ENCODE measurements around the gene GIPR. TPM values are rescaled to one million over a fixed set of nuclear protein-coding genes. Genes with fewer than 3 reads are reported as not detected.

Gene GIPR
- total and polyA plus RNA-seq, 2 experiments from 2014 or later, result 0.42 to 1.2 TPM

- no peak overlapping the region for H3K27ac ChIP-seq (ENCODE audit: low read depth)
- no peaks in the 10 kb centered on the region for H3K36me3 Mint-ChIP-seq (ENCODE audit: low read depth)
- TF ChIP-seq EZH2 (IDR thresholded peaks at IDR 0.05; ENCODE audit: low read depth, unreplicated experiment), result no peak
- TF ChIP-seq ZNF114 (CRISPR knock-in tag; IDR thresholded peaks at IDR 0.05), result no peak
- TF ChIP-seq ETS1 (IDR thresholded peaks at IDR 0.05), result no peak
- TF ChIP-seq STAT1 (IDR thresholded peaks at IDR 0.05; ENCODE audit: unreplicated experiment), result no peak
- no peak for TF ChIP-seq REST (IDR thresholded peaks at IDR 0.05; ENCODE audit: unreplicated experiment)
- no peak for TF ChIP-seq ZNF331 (CRISPR knock-in tag; IDR thresholded peaks at IDR 0.05; ENCODE audit: low read depth)
- TF ChIP-seq CREB1 (CRISPR knock-in tag; IDR thresholded peaks at IDR 0.05; ENCODE audit: low read depth), result no peak
- TF ChIP-seq CTCF (conservative IDR thresholded peaks at IDR 0.05; ENCODE audit: low read depth in 2 of 2), result no peak
- TF ChIP-seq POLR2AphosphoS5 (IDR thresholded peaks at IDR 0.05; ENCODE audit: low read depth), result no peak
- TF ChIP-seq ZNF462 (CRISPR knock-in tag; IDR thresholded peaks at IDR 0.05), result no peak
- TF ChIP-seq NANOG (IDR thresholded peaks at IDR 0.05; ENCODE audit: borderline replicate concordance), result no peak
These were observed 6.9 kb downstream of the GIPR start for GRCh38 chr19:45674946-45675345.

More at GRCh38 chr19:45674946-45675345, 6.9 kb downstream of the GIPR start:
- Mint-ChIP-seq H3K27ac (no peak overlapping the region), H3K27me3 (ENCODE audit: insufficient read depth, low read depth, poor library complexity) (peaks cover 43% of the 10 kb centered on the region), H3K9me3 (no peaks in the 10 kb centered on the region; the same call in 2 of the 3 replicates), H3K4me1 (peaks cover 13% of the 10 kb centered on the region), H3K4me3 (no peak overlapping the region; the same call in 2 of the 3 replicates)
- Histone ChIP-seq H3K4me3 (no peak overlapping the region), H3K79me2 (replicated peaks; ENCODE audit: insufficient read depth) (no peaks in the 10 kb centered on the region), H3F3A (replicated peaks; ENCODE audit: low read depth) (peaks cover 13% of the 10 kb centered on the region), H3K4me2 (no peak overlapping the region), H4K20me1 (replicated peaks; ENCODE audit: insufficient read depth) (no peaks in the 10 kb centered on the region; the same call in 1 of the 2 replicates), H3K27me3 (ENCODE audit: insufficient read depth) (peaks cover 29% of the 10 kb centered on the region), H3K4me1 (ENCODE audit: insufficient read depth) (peaks cover 5% of the 10 kb centered on the region; the same call in 1 of the 2 replicates), H3K36me3 (ENCODE audit: insufficient read depth) (no peaks in the 10 kb centered on the region), H2AFZ (no peak overlapping the region), H3K9me2 (ENCODE audit: insufficient read depth) (no peaks in the 10 kb centered on the region)
- DNase-seq (ENCODE audit: low spot score) (no peak), ATAC-seq (no peak)

Data from GM23338 (cell line).